Measurements from ENCODE around the gene MAFG. TPM values are rescaled to one million over a fixed set of nuclear protein-coding genes. Genes with fewer than 3 reads are reported as not detected.

The MAFG gene
- 13.7 TPM in 2 replicates for total RNA-seq

DNA sequence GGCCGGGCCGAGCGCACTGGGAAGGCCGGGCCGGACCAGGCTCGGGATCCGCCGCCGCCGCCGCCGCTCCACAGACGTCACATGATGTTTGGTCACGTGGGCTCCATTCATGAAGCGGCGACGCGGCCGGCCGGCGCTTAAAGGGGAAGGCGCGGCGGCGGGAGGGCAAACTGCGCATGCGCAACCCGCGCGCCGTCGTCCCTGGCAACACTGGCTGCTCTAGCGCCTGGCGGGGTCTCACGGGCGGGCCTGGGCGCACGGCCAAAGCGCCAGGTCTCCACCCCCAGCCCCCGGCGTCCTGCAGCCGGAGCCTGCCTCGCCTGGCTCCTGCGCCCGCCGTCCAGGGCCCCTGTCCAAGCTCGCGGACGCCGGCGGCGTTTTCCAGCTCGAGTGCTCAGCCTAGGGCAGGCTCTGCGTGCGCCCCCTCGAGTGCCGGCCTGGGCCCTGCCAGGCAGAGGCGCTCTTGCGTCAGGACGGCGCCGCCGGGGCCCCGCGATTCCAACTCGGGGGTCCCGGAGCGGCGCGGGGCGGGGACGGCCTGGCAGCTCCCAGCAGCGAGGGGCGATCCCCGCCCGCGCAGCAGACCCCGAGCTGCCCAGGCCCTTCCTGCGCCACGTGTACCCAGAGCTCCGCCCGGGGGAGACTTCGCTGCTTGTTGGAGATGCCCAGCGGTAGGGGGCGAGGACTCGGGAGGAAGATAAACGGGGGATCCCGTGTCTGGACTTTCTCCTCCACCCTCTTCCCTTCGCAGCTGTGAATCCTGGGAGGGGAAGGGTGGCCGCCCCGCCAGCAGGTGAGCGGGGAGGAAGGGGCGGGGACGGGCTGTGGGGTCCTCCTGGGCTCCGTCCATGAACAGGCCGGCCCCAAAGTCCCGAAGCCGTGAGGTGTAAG lies at the start of gene MAFG:
Gene MAFG, minus strand, starts transcription at position 83 of the 891 bp plus-strand sequence. CDS start 4,550 bp downstream, outside the sequence.

GRCh38 chr17:81961087-81961511 lies 33.6 kb upstream of the MAFG start, which contains the start of gene NOTUM:
Gene NOTUM (minus strand): TSS chr17:81961187. CDS start chr17:81960909, 278 bp downstream.

GRCh38 chr17:81947189-81947588 lies 19.7 kb upstream of the MAFG start, which contains the start of gene MYADML2:
Gene MYADML2 (minus strand): TSS chr17:81947233. CDS start chr17:81941741, 5,492 bp downstream.

GRCh38 chr17:81917565-81918332 lies 9.8 kb downstream of the MAFG start, which contains the start of gene SIRT7:
Gene SIRT7 (minus strand): TSS chr17:81918176. CDS start chr17:81918131, 45 bp downstream.

DNA sequence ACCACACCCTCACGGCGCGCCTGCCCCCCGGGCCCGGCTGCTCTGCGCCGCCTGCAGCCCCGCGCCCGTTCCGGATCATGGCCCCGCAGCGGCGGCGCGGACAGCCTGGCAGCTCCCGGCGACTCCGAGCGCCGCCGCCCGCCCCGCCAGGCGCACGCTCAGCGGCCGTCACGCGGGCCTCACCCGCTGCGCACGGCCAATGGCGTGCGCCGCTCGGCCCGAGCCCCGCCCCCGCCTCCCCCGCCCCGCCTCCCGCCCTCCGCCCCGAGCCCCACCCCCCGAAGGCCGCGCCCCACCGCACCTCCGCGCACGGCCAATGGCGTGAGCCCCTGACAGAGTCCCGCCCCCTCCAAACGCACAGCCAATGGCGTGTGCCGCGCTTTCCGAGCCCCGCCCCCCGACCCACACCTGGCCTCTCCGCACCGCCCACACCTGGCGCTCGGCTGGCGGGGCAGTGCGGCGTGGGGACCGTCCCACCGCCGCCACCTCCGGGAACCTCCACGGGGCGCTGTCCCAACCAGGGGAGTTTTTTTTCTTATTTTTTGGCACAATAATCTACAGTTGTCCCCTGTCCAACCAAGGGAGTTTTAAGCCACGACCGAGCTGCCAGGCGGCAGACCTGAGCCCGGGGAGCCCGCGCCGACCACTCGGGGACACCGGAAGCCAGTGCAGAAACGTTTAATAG lies 16.1 kb downstream of the MAFG start, which contains the start of gene PCYT2:
Gene PCYT2, minus strand, starts transcription at position 123 of the 685 bp plus-strand sequence. Its CDS starts 44 bp downstream, at position 79.

DNA sequence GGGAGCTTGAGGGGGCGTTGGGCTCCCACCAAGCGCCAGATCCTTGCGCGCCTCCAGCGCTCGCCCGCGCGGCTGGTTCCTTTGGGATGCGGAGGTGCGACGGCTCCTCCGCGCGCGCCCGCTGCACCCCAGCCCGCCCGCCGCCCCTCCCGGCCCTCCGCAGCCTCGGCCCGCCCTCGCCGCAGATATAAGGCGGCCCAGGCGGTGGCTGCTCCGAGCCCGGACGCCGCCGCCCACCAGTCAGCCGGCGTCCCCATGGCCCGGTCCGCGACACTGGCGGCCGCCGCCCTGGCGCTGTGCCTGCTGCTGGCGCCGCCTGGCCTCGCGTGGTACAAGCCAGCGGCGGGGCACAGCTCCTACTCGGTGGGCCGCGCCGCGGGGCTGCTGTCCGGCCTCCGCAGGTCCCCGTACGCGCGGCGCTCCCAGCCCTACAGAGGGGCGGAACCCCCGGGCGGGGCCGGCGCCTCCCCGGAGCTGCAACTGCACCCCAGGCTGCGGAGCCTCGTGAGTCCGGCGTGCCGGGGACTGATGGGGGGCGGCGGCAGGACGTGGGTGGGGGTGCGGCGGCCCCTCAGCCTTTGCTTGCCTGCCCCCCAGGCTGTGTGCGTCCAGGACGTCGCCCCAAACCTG lies 25.4 kb downstream of the MAFG start, which contains the start of gene NPB:
Gene NPB, plus strand, starts transcription at position 216 of the 630 bp plus-strand sequence. Its CDS starts 40 bp downstream, at position 256.

DNA sequence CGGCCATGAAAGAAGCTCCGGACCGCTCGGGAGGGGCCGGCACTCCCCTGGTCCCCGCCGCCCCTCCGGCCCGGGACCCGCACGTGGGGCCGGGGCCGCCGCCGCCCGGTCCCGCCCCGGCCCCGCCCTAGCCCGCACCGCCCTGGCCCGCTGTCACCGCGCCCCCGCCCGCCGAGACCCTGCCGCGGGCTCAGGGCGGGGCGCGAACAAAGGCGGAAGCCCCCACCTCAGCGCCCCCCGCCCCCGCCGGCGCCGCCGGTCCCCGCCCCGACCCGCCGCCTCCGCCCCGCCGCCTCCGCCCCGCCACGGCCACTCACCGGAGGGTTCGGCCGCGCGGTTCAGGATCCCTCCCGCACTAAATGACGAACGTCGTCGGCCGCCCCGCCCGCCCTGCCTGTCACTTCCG lies 56.6 kb downstream of the MAFG start, which contains the start of gene ARHGDIA:
Gene ARHGDIA, minus strand, starts transcription at position 357 of the 406 bp plus-strand sequence. CDS start 1,407 bp downstream, outside the sequence.

Other genes starting within 250 kb of the MAFG start
- gene ARL16, start 243.9 kb downstream of the MAFG start, total RNA-seq, result 28.1 and 29.0 TPM in 2 replicates
- gene HGS, start 243.7 kb downstream of the MAFG start, total RNA-seq, result 35.8 and 39.4 TPM in 2 replicates
- gene MRPL12, start 224.4 kb downstream of the MAFG start, total RNA-seq, result 6.6 and 7.0 TPM in 2 replicates
- 6.6 and 7.7 TPM in 2 replicates for gene SLC25A10, start 215.5 kb downstream of the MAFG start, total RNA-seq
- gene GCGR, start 123.6 kb downstream of the MAFG start, total RNA-seq, result not detected in 2 replicates
- gene MCRIP1, start 94.4 kb downstream of the MAFG start, total RNA-seq, result 112 and 134 TPM in 2 replicates
- not detected in 2 replicates for gene PPP1R27, start 92.7 kb downstream of the MAFG start, total RNA-seq
- 517 and 746 TPM in 2 replicates for gene P4HB, start 67.2 kb downstream of the MAFG start, total RNA-seq
- gene ARHGDIA, start 56.4 kb downstream of the MAFG start, total RNA-seq, result 99.4 and 99.5 TPM in 2 replicates
- gene ALYREF, start 36.1 kb downstream of the MAFG start, total RNA-seq, result 126 and 127 TPM in 2 replicates
- gene ANAPC11, start 36.0 kb downstream of the MAFG start, total RNA-seq, result 87.0 and 103 TPM in 2 replicates
- gene NPB, start 25.5 kb downstream of the MAFG start, total RNA-seq, result 0.09 and 0.11 TPM in 2 replicates
- 18.2 and 25.2 TPM in 2 replicates for gene PCYT2, start 16.3 kb downstream of the MAFG start, total RNA-seq
- gene SIRT7, start 9.6 kb downstream of the MAFG start, total RNA-seq, result 10.4 and 11.8 TPM in 2 replicates
- gene PYCR1, start 9.6 kb upstream of the MAFG start, total RNA-seq, result 33.8 and 39.7 TPM in 2 replicates
- gene MYADML2, start 19.5 kb upstream of the MAFG start, total RNA-seq, result not detected in 2 replicates
- gene NOTUM, start 33.5 kb upstream of the MAFG start, total RNA-seq, result under 0.01 TPM in 1 of 2 replicates, not detected in the other
- 19.6 and 29.0 TPM in 2 replicates for gene ASPSCR1, start 49.9 kb upstream of the MAFG start, total RNA-seq
- 26.2 and 28.1 TPM in 2 replicates for gene CENPX, start 95.1 kb upstream of the MAFG start, total RNA-seq
- 8.2 and 9.2 TPM in 2 replicates for gene LRRC45, start 95.6 kb upstream of the MAFG start, total RNA-seq
- 10.7 TPM in 2 replicates for gene RAC3, start 103.9 kb upstream of the MAFG start, total RNA-seq
- 26.8 and 33.8 TPM in 2 replicates for gene DCXR, start 110.0 kb upstream of the MAFG start, total RNA-seq
- gene RFNG, start 124.1 kb upstream of the MAFG start, total RNA-seq, result 19.3 and 19.6 TPM in 2 replicates
- 66.4 and 72.4 TPM in 2 replicates for gene GPS1, start 124.2 kb upstream of the MAFG start, total RNA-seq
- 30.2 and 35.2 TPM in 2 replicates for gene DUS1L, start 138.1 kb upstream of the MAFG start, total RNA-seq
- 18.1 and 22.5 TPM in 2 replicates for gene FASN, start 170.5 kb upstream of the MAFG start, total RNA-seq

All from dermis lymphatic vessel endothelial cell (primary cell).